ENCODE measurements around the gene CXCL16. TPM values are rescaled to one million over a fixed set of nuclear protein-coding genes. Genes with fewer than 3 reads are reported as not detected.

CXCL16 gene
- polyA plus RNA-seq, 2 of the 4 experiments (the other 2 are of a cell fraction) = 10.1 to 13.8 TPM

DNA sequence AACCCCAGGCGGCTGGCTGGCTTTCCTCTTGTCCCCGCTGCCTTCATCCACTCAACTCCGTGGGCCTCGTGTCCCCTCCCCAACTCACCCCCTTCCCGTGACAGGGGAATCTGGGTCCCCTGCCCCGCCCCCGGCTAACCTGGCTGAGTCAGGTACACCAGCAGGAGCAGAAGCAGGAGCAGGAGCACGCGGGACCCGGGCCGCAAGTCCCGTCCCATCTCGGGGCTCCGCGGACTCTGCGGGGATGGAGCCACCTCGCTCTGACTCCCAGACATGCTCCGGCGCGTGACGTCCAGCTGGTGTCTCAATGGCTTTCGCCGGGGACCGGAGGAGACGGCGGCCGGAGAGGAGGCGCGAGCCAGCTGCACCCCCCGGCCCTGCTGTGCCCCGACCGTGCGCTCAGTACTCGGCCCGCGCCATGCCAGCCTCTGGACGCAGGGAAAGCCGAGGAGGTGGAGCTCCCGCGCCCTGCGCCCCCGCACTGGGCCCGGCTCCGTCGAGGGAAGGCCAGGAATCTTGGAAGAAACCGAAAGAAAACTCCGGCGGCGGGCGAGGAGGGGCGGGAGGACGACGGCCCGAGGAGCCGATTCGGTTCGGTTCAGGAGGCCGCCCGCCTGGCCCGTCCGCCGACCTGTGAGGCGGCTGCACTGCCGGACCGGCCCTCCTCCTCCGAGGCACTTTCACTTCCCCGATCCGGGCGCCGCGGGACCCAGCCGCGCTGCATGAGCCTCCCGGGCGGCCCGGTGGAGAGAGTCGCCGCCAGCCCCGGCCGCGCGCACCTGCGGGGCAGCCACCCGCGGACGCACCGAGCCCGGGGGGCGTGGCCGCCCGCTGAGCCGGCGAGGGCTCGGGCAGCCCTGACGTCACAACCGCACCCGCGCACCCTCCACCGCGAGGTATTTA is at the start of gene CXCL16, which contains the start of gene ZMYND15 (continued):
- TF ChIP-seq ESRRA (IDR thresholded peaks at IDR 0.05; ENCODE audit: borderline replicate concordance, low read length) = no peak
- no peak for TF ChIP-seq HDAC2 (IDR thresholded peaks at IDR 0.05)
- TF ChIP-seq MAZ (IDR thresholded peaks at IDR 0.05; ENCODE audit: borderline replicate concordance, low read depth, low read length) = no peak
- no peak for TF ChIP-seq TFCP2L1 (CRISPR knock-in tag; IDR thresholded peaks at IDR 0.05)
- TF ChIP-seq, protein P1, sequence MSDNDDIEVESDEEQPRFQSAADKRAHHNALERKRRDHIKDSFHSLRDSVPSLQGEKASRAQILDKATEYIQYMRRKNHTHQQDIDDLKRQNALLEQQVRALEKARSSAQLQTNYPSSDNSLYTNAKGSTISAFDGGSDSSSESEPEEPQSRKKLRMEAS (IDR thresholded peaks at IDR 0.05) = peak; percentile 68

DNA sequence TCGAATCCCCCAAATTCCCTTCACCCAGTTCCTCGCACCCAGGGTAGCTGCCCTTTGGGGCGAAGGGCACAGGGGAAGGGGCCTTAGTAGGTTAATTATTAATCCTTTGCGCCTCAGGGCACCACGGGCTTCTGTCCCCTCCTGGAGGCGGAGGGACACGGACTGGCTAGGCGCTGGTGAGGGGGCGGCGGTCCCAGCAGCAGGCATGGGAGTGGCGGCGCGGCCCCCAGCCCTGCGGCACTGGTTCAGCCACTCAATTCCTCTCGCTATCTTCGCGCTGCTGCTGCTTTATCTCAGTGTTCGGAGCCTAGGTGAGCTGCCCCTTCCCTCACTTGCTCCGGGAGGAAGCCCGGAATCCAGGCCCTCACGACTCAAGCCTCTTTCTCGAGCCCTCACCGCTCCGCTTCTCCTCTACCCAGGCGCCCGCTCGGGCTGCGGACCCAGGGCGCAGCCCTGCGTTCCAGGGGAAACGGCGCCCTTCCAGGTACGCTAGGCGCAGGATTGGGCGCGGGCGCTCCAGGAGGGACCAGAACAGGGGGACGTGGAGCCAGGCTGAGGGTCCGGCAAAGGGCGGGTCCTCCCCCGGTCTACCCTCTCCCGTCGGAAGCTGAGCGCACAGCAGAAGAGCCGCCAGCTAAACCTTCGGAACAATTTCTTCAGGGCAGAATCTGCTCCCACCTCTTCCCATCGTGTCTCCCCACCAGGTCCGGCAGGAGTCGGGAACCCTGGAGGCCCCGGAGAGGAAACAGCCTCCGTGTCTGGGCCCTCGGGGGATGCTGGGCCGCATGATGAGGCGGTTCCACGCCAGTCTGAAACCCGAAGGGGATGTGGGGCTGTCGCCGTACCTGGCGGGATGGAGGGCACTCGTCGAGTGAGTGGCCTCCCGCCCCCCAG is 49.3 kb upstream of the CXCL16 start, which contains the start of gene GLTPD2:
GLTPD2 (plus strand) TSS at position 158 of the 894 bp plus-strand sequence; CDS start at position 206, 48 bp downstream.
- Histone ChIP-seq H3K4me2 (peak within 1 kb of the TSS; percentile 97), H3K27ac (peak within 1 kb of the TSS; percentile 91 to 98), H3K9me3 (no peaks in the 10 kb centered on the region), H3K4me1 (peaks cover 27% of the 10 kb centered on the region), H3K4me3 (peak within 1 kb of the TSS; percentile 62)
- ChIA-PET CTCF (interaction anchor here (0.5 to 9.4 kb wide), 59 partner anchors 11 to 368 kb away, joined by 3 to 271 read pairs (median 7); partner anchors contain the start of genes ARRB2, C17orf107, C17orf114 and CHRNE), POLR2A (interaction anchor here (0.6 to 2.3 kb wide), 22 partner anchors 9 to 178 kb away, joined by 3 to 25 read pairs (median 6); partner anchors contain the start of genes ARRB2, CXCL16, MED11 and MINK1)
- ATAC-seq (no peak; a peak in 3 of 6 replicates), FAIRE-seq (no peak), DNase-seq (ENCODE audit: low read depth in 1 of 2, low spot score in 1 of 2) (no peak)
- WGBS (ENCODE audit: missing lambda C conversion rate) = 63% methylated on average over 62 of the region's 62 CpGs
- TF ChIP-seq, protein P1 (IDR thresholded peaks at IDR 0.05) = no peak
- TF ChIP-seq RAD21 (conservative IDR thresholded peaks at IDR 0.05 in 1 of 2, IDR thresholded peaks at IDR 0.05 in 1 of 2) (no peak), CHD2 (IDR thresholded peaks at IDR 0.05; ENCODE audit: low read length, partially characterized antibody) (no peak), ZNF302 (CRISPR knock-in tag; IDR thresholded peaks at IDR 0.05) (no peak), SMC3 (IDR thresholded peaks at IDR 0.05) (no peak), FOXS1 (CRISPR knock-in tag; IDR thresholded peaks at IDR 0.05) (no peak), CBX8 (IDR thresholded peaks at IDR 0.05) (no peak), POLR2AphosphoS2 (conservative IDR thresholded peaks at IDR 0.05; ENCODE audit: low read length) (no peak), ESRRA (IDR thresholded peaks at IDR 0.05; ENCODE audit: borderline replicate concordance, low read length) (no peak), MAFK (IDR thresholded peaks at IDR 0.05; ENCODE audit: partially characterized antibody) (no peak), CBX2 (IDR thresholded peaks at IDR 0.05; ENCODE audit: borderline replicate concordance, low read depth) (no peak)
- TF ChIP-seq, protein P2, sequence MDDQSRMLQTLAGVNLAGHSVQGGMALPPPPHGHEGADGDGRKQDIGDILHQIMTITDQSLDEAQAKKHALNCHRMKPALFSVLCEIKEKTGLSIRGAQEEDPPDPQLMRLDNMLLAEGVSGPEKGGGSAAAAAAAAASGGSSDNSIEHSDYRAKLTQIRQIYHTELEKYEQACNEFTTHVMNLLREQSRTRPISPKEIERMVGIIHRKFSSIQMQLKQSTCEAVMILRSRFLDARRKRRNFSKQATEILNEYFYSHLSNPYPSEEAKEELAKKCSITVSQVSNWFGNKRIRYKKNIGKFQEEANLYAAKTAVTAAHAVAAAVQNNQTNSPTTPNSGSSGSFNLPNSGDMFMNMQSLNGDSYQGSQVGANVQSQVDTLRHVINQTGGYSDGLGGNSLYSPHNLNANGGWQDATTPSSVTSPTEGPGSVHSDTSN (IDR thresholded peaks at IDR 0.05) = no peak

DNA sequence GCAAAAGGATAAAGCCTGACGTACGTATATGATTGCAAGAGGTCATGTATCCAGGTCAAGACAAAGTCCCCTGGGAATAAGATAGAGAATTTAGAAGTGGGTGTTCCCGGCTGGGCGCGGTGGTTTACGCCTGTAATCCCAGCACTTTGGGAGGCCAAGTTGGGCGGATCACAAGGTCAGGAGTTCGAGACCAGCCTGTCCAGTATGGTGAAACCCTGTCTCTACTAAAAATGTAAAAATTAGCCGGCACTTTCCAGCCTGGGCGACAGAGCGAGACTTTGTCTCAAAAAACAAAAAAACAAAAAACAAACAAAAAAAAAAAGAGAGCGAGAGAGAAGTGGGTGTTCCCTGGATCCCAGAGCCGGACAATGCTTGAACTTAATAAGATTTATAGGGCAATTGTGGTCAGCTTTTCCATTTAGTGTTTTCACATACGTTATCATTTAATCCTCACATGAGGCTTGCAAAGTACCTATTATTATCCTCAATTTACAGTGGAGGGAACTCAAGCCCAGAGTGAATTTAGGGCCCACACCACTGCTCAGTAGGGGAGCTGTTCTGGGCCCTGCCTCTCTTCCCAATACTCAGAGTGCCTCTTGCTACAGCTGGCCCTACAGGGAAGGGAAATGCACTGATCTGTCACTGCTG is 48.6 kb upstream of the CXCL16 start:
- FAIRE-seq (no peak), DNase-seq (ENCODE audit: low read depth in 1 of 2, low spot score in 1 of 2) (no peak), ATAC-seq (no peak)
- TF ChIP-seq RARB (CRISPR knock-in tag; IDR thresholded peaks at IDR 0.05) (no peak), ZC3H11A (IDR thresholded peaks at IDR 0.05) (no peak), EHMT2 (IDR thresholded peaks at IDR 0.05; ENCODE audit: low read depth) (no peak), GATA3 (IDR thresholded peaks at IDR 0.05; ENCODE audit: borderline replicate concordance) (no peak), HOXB5 (CRISPR knock-in tag; IDR thresholded peaks at IDR 0.05) (no peak)
- Histone ChIP-seq H3K4me2 (peak overlapping the region; percentile 97), H3K27ac (peak overlapping the region in 1 of 2 experiments; percentile 98; a peak in 4 of 6 replicates), H3K4me1 (peaks cover 27% of the 10 kb centered on the region), H3K4me3 (peak overlapping the region; percentile 62; the same call in 1 of the 3 replicates), H3K9me3 (no peaks in the 10 kb centered on the region)
- WGBS (ENCODE audit: missing lambda C conversion rate) = 88% methylated on average over 14 of the region's 14 CpGs
- CTCF ChIA-PET = interaction anchor here (0.7 to 9.4 kb wide), 33 partner anchors 8 to 200 kb away, joined by 3 to 271 read pairs (median 4); partner anchors contain the start of genes ARRB2, C17orf107, C17orf114 and CHRNE
- POLR2A ChIA-PET = interaction anchor here (1.2 kb wide), 1 partner anchor 57 kb away, joined by 3 read pairs; the partner anchor contains the start of gene MED11
